ENCODE results near the gene DTNB. TPM values are rescaled to one million over a fixed set of nuclear protein-coding genes. Genes with fewer than 3 reads are reported as not detected.

The DTNB gene
- total and polyA plus RNA-seq, 10 of the 15 experiments (the other 5 are each of a cell fraction or from before 2014, with no cell fraction given), result 4.5 to 30.6 (median 11.9) TPM

- no peaks in the 10 kb centered on the region for H3K9me3 ChIP-seq (replicated peaks; ENCODE audit: control insufficient read depth, insufficient read depth, low read length)
- intact Hi-C loops (cut with micrococcal nuclease; ENCODE audit: unreplicated experiment), result no loop called here
- ChIA-PET SMC1A (ENCODE audit: uncharacterized antibody, unreplicated experiment) (interaction anchor here (0.8 to 1.2 kb wide), 2 partner anchors 9 to 10 kb away, joined by 3 read pairs; no protein-coding TSS in a partner anchor), CTCF (interaction anchor here (0.6 to 1.7 kb wide), 3 partner anchors 8 to 17 kb away, joined by 3 to 9 read pairs (median 3); no protein-coding TSS in a partner anchor), POLR2A (no interaction called here), RAD21 (ENCODE audit: unreplicated experiment) (interaction anchor here (1.3 to 1.8 kb wide), 3 partner anchors 9 to 59 kb away, joined by 4 to 7 read pairs (median 5); partner anchors contain the start of gene DTNB)
- TF ChIP-seq KAT2A (conservative IDR thresholded peaks at IDR 0.05; ENCODE audit: control insufficient read depth, low read depth, low read length), result no peak
- no peak for TF ChIP-seq CREB1 (IDR thresholded peaks at IDR 0.05; ENCODE audit: low read depth)
- TF ChIP-seq, protein P1, sequence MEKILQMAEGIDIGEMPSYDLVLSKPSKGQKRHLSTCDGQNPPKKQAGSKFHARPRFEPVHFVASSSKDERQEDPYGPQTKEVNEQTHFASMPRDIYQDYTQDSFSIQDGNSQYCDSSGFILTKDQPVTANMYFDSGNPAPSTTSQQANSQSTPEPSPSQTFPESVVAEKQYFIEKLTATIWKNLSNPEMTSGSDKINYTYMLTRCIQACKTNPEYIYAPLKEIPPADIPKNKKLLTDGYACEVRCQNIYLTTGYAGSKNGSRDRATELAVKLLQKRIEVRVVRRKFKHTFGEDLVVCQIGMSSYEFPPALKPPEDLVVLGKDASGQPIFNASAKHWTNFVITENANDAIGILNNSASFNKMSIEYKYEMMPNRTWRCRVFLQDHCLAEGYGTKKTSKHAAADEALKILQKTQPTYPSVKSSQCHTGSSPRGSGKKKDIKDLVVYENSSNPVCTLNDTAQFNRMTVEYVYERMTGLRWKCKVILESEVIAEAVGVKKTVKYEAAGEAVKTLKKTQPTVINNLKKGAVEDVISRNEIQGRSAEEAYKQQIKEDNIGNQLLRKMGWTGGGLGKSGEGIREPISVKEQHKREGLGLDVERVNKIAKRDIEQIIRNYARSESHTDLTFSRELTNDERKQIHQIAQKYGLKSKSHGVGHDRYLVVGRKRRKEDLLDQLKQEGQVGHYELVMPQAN (conservative IDR thresholded peaks at IDR 0.05), result no peak
- TF ChIP-seq MYB (IDR thresholded peaks at IDR 0.05; ENCODE audit: borderline replicate concordance, low read depth, low read length), result no peak
- TF ChIP-seq CBFB (IDR thresholded peaks at IDR 0.05; ENCODE audit: low read depth), result no peak
- TF ChIP-seq E2F4 (IDR thresholded peaks at IDR 0.05; ENCODE audit: low read depth, low read length), result no peak
- DNase-seq (ENCODE audit: low read depth, low spot score) (no peak), ATAC-seq (no peak), FAIRE-seq (no peak)
- H3K79me2 ChIP-seq (ENCODE audit: control insufficient read depth, insufficient read depth, low read length), result no peaks in the 10 kb centered on the region
- BruUV-seq (replicated peaks), result no TSS peak
- in situ Hi-C loops (cut with MboI), result no loop called here
- WGBS (ENCODE audit: insufficient coverage, insufficient replicate concordance, low lambda C conversion rate, missing lambda C conversion rate), result 94% methylated on average over 5 of the region's 5 CpGs
- H3K27ac ChIP-seq (ENCODE audit: control insufficient read depth, insufficient read depth), result no peak overlapping the region
- H3K4me3 ChIP-seq, result no peak overlapping the region
- H3K9ac ChIP-seq (ENCODE audit: control insufficient read depth, insufficient read depth, low read length), result no peak overlapping the region
- no peaks in the 10 kb centered on the region for H4K20me1 ChIP-seq (ENCODE audit: control insufficient read depth, insufficient read depth)
- H3K36me3 ChIP-seq (ENCODE audit: control insufficient read depth in 2 of 2, insufficient read depth in 2 of 2, low read length in 1 of 2), result no peaks in the 10 kb centered on the region
- H3K27me3 ChIP-seq (replicated peaks in 1 of 2; ENCODE audit: control insufficient read depth in 2 of 2, insufficient read depth in 2 of 2, low read length in 1 of 2), result no peaks in the 10 kb centered on the region
- no peak overlapping the region for H2AFZ ChIP-seq (ENCODE audit: control insufficient read depth, low read depth, low read length)
- H3K4me2 ChIP-seq (ENCODE audit: control insufficient read depth, insufficient read depth), result no peak overlapping the region
- no peaks in the 10 kb centered on the region for H3K4me1 ChIP-seq (ENCODE audit: control insufficient read depth, insufficient read depth, low read length)
Observed at GRCh38 chr2:25615386-25615785, 58.0 kb downstream of the DTNB start.

Data from GM12878 (cell line).